HG02763 (cell line): ENCODE data around the gene INPP4A.

Experiments used
- ATAC-seq: cut with Tn5 transposase; IDR thresholded peaks from one replicate; pipeline ENCODE4 v1.9.1; 2021; ENCODE audit warnings: mild to moderate bottlenecking, moderate library complexity; ENCODE audit not compliant: unreplicated experiment

Gene INPP4A

GRCh38 chr2:98509542-98510321, 65.1 kb downstream of the INPP4A start:
- ATAC-seq, result no peak

GRCh38 chr2:98510322-98510662, 65.6 kb downstream of the INPP4A start:
- ATAC-seq, result no peak

DNA sequence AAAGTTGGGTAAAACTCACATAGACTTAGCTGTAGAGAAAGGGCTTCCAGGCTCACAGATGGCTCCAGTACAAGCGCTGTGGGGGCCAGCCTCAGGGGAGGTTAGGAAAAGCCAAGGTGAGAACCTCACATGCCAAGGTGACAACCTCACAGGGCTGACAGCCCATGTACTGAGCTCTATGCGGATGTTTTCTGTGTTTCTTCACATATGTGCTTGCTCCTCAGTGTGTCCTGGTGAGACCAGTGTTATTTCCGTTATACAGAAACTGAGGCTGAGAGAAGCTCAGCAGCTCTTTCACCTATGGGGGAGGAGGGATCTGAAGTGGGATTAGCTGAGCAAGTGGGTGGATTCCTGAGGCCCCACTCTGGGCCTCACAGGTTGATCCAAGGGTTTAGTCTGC, 67.3 kb downstream of the INPP4A start:
- ATAC-seq, result no peak

GRCh38 chr2:98512699-98513098, 68.0 kb downstream of the INPP4A start:
- ATAC-seq, result no peak

DNA sequence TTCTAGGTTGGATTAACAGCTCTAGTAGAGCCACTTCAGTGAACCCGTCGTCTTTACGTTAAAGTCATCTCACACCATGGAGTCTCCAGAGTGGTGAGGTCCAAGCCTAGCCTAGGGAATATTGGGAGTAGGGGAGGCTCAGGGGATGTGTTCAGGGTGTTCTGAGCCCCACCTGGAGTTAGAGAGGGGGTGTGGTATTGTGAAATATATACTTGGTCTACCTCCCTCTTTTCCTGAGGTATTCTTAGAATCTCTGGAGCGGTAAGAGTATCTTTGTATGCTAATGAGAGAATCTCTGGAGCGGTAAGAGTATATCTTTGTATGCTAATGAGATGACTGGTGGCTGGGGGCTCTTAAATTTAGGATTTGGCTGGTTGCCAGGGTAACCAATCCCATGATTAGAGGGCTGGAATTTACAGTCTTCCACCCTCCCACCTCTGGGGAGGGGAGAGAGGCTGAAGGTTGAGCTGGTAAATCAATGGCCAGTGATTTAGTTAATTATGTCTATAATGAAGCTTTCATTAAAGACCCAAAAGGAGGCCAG, 69.5 kb downstream of the INPP4A start:
- ATAC-seq, result no peak

GRCh38 chr2:98514879-98515249, 70.2 kb downstream of the INPP4A start:
- ATAC-seq, result no peak

DNA sequence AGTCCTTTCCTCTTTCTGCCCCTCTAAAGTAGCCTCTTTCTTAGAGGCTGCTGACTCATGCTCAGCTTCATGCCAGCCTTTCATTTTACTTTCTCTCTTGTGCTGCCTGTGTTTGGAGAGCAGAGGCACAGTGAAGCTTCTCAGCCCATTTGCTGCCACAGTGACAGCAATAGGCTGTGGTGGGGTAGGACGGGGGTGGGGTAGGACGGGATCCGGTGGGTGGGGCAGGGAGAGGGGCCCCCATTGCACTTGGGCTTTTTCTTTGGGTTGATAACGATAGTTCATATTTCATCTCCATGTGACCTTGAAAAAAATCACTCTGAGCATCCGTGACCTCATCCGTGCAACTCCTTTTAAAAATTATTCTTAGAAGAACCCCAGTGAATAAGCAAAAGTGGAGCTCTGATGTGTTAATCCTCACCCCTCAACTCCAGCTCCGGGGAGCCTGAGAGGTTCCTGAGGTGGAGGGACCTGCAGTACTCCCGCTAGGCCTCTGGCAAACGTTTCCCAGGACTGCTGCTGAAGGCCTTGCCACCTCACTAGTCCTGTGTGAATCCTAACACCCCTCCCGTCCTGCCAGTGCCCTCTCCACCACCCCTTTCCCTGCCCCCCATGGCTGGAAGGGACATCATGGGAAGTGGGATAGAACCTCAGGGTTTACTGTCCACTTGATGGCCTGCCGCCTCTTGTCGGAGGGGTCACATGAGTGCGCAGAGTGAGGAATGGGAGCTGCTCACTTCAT, 70.8 kb downstream of the INPP4A start:
- no peak for ATAC-seq

DNA sequence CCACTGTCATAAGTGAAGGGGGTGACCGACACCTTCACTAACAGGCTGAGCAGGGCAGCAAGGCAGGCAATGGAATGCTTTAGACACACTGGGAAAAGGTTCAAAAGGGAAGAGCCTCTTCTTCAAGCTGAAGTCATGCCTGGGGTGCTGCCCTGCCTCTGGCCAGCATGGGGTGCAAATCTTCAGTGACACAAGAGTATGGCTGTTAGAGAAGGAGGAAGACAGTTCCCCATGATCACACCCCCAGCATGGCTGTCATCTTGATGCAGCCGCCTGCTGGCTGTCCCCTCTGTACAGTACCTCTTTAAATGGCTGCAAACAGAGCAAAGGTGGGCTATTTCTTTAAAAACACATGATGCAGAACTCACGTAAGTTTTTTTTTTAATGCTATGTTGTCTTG, 71.9 kb downstream of the INPP4A start:
- no peak for ATAC-seq

DNA sequence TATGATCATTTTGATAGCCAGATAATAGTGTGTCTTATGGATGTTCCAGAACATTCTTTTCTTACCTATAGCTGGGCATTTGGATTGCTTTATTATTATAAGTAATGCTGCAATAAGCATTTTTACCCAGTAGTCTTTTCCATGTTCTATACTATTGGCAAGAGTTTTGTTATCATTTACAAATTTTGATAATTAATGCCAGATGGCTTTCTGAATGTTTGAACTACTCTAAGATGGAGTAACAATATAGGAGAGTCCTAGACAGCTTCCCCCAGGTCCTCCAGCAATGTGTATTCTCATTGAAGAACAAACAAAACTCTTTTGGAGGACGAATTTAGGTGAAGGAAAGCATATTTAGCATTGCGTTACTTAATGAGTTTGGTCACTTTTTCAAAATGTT, 73.0 kb downstream of the INPP4A start:
- ATAC-seq, result no peak

- no peak for ATAC-seq
These were observed 73.4 kb downstream of the INPP4A start for GRCh38 chr2:98518101-98518500.

DNA sequence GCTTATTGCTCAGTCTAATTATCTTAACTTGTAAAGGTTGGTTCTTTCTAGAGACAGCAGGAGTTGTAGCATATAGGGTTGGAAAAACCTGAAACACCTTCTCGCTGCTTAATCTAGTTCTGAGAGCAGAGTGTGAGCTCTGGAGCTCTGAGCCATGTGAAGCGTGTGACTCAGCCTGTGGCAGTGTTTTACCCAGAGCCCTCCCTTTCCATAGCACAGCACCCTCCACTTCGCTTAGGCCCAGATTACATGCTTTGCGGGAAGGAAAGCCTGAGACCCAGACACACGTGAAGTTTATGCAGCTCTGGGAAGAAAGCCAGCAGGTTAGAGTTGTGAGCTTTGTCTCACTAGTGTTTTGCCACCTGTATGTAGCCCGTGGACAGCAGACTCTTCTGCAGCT, 74.5 kb downstream of the INPP4A start:
- no peak for ATAC-seq

DNA sequence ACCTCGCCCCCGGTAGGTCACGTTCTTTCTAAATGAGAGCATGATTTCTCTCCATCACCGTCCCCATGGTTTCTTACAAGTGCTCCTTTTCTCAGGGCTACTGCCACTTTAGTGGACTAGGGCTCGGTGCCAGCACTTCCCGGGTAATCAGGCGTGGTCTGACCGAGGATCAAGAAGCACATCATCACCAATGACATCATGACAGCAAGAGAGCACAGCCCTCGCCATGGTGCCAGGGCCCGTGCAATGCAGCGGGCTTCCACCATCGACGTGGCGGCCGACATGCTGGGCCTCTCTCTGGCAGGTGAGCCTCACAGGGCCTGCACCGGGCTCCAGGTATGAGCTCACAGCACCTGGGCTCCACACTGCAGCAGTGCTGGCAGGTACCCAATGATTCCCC, 75.2 kb downstream of the INPP4A start:
- no peak for ATAC-seq

GRCh38 chr2:98520806-98521205, 76.1 kb downstream of the INPP4A start:
- no peak for ATAC-seq

- no peak for ATAC-seq
These were observed 76.6 kb downstream of the INPP4A start for GRCh38 chr2:98521266-98521665.

DNA sequence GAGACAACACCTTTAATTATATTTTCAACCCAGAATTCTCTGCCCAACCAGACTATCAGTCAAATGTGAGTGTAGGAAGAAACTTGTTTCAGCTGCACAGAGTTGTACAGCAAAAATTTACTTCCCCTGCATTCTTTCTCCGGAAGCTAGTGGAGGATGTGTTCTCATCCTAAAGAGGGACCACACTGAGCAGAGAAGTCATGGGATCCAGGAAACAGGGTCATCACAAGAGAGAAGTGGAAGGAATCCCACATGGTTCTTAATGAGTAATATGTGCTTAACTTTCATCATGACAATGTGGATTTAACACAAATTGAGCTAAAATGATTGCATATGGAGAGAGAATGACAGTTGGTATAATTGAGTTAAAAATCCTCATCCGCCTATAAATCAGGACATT, 78.2 kb downstream of the INPP4A start:
- no peak for ATAC-seq

DNA sequence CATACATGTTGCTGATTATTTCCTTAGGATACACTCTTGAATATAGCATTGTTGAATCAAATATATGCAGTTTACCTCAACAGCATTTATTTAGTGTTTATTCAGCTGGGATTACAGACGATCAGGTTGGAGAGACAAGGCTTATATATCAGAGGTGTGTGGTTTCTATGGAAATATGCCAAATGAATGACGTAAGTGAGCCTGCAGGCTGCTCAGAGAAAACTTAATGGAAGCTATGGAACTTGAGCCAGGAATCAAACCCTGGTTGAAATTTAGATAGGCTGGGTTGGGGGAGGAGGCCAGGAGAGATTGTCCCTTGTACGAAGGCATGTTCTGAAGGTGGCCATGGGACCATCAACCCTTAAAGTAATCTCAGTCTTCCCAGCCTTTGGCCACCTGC, 79.5 kb downstream of the INPP4A start:
- no peak for ATAC-seq

- no peak for ATAC-seq
These were observed 83.7 kb downstream of the INPP4A start for GRCh38 chr2:98528349-98528748.

DNA sequence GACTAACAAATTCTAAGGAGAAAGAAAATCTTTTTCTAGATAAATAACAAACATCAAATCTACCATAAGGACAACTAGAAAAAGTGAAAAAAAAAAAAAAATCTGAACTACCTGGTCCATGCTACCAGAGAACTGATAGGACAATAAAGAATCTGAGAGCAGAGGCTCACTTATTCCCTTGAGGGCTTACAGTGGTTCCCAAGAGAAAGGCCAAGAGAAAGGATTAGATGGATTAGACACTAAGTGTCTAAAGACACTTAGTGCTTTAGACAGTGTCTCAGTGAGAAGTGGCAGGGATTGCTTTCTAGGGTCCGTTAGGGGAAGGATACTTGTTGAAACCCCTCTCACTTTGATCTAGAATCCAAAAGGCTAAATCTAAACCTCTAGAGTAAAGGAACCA, 85.5 kb downstream of the INPP4A start:
- no peak for ATAC-seq

DNA sequence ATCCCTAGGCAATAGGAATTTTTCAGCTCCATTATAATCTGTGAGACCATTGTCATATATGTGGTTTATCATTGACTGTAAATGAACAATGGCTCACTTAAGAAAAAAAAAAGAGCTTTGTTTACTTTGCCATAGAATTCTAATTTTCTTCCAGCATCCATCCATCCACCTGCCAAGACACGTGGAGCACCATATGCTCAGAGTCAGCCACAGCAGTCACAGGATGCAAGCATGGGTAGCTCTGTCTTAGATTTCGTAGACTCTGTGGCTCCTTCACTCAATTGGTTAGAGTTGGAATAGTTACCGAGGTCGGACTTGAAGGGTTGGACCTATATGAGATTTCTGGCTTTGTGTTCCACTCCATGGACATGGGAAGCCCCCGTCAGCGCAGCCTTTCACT, 88.1 kb downstream of the INPP4A start:
- ATAC-seq, result no peak

DNA sequence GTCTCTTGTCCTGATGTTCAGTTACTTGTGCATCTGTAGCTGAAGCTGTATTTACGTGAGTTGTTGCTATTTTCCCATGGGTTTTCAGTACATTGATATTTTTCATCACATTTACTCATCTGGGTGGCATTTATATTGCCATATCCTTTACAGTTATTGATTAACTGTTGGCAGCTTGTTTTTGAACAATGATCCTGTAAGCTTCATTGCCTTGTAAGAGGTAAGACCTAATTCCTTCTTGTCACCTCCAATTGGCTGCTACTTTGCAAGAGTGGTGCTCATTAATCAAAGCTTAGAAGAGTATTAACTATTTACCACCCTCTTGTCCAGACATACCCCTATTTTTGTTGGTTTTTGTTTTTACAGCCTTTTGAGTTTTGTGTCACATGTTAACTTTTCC, 88.9 kb downstream of the INPP4A start:
- no peak for ATAC-seq

- ATAC-seq, result no peak
These were observed 90.1 kb downstream of the INPP4A start for GRCh38 chr2:98534761-98535160.

- ATAC-seq, result no peak
These were observed 91.5 kb downstream of the INPP4A start for GRCh38 chr2:98535971-98536677.
